Measurements from ENCODE around the gene PRCD.

The PRCD gene

GRCh38 chr17:76585649-76586593, 46.1 kb downstream of the PRCD start, which contains the start of gene ST6GALNAC2:
Gene ST6GALNAC2, minus strand, starts transcription at chr17:76585860. Its CDS starts 52 bp downstream, at chr17:76585808.
- TF ChIP-seq TOX (CRISPR knock-in tag; IDR thresholded peaks at IDR 0.05; ENCODE audit: borderline replicate concordance) (no peak), ZNF70 (CRISPR knock-in tag; IDR thresholded peaks at IDR 0.05) (no peak), ARNTL (CRISPR knock-in tag; IDR thresholded peaks at IDR 0.05; ENCODE audit: borderline replicate concordance, low read depth) (no peak), CSDC2 (CRISPR knock-in tag; IDR thresholded peaks at IDR 0.05) (no peak)
- peak; percentile 96 for ATAC-seq

- ATAC-seq = no peak; the same call in 2 of the 3 replicates
- TF ChIP-seq BACH2 (CRISPR knock-in tag; IDR thresholded peaks at IDR 0.05; ENCODE audit: borderline replicate concordance) (no peak), RARB (CRISPR knock-in tag; IDR thresholded peaks at IDR 0.05) (no peak), ZNF8 (CRISPR knock-in tag; IDR thresholded peaks at IDR 0.05) (no peak), ZC3H10 (CRISPR knock-in tag; IDR thresholded peaks at IDR 0.05) (no peak), CSDC2 (CRISPR knock-in tag; IDR thresholded peaks at IDR 0.05) (no peak), TSHZ2 (CRISPR knock-in tag; IDR thresholded peaks at IDR 0.05) (no peak), SNAI2 (CRISPR knock-in tag; IDR thresholded peaks at IDR 0.05) (no peak), TCF4 (CRISPR knock-in tag; IDR thresholded peaks at IDR 0.05; ENCODE audit: borderline replicate concordance) (no peak)
These were observed 47.1 kb downstream of the PRCD start for GRCh38 chr17:76586741-76587487.

GRCh38 chr17:76588182-76588581, 48.3 kb downstream of the PRCD start:
- TF ChIP-seq ZNF70 (CRISPR knock-in tag; IDR thresholded peaks at IDR 0.05) = no peak
- TF ChIP-seq ISL1 (CRISPR knock-in tag; IDR thresholded peaks at IDR 0.05) = no peak
- TF ChIP-seq ARNTL (CRISPR knock-in tag; IDR thresholded peaks at IDR 0.05; ENCODE audit: borderline replicate concordance, low read depth) = no peak
- no peak for TF ChIP-seq POU6F1 (CRISPR knock-in tag; IDR thresholded peaks at IDR 0.05; ENCODE audit: borderline replicate concordance, low read depth)
- TF ChIP-seq BACH2 (CRISPR knock-in tag; IDR thresholded peaks at IDR 0.05; ENCODE audit: borderline replicate concordance) = no peak
- TF ChIP-seq ZC3H10 (CRISPR knock-in tag; IDR thresholded peaks at IDR 0.05) = no peak
- TF ChIP-seq TSHZ2 (CRISPR knock-in tag; IDR thresholded peaks at IDR 0.05) = no peak
- no peak for TF ChIP-seq TOX (CRISPR knock-in tag; IDR thresholded peaks at IDR 0.05; ENCODE audit: borderline replicate concordance)
- TF ChIP-seq ZFP3 (CRISPR knock-in tag; IDR thresholded peaks at IDR 0.05) = no peak
- no peak for TF ChIP-seq PATZ1 (CRISPR knock-in tag; IDR thresholded peaks at IDR 0.05; ENCODE audit: borderline replicate concordance)
- no peak for TF ChIP-seq SNAI2 (CRISPR knock-in tag; IDR thresholded peaks at IDR 0.05)
- TF ChIP-seq GLIS3 (CRISPR knock-in tag; IDR thresholded peaks at IDR 0.05) = no peak
- TF ChIP-seq CSDC2 (CRISPR knock-in tag; IDR thresholded peaks at IDR 0.05) = no peak
- ATAC-seq = no peak
